ENCODE data around the gene TAGAP.
"Not testable (repeated sequence)": the region's sequence is repeated elsewhere in the genome, so short reads cannot be mapped to it uniquely, and the experiment has no call there.

Gene TAGAP

DNA sequence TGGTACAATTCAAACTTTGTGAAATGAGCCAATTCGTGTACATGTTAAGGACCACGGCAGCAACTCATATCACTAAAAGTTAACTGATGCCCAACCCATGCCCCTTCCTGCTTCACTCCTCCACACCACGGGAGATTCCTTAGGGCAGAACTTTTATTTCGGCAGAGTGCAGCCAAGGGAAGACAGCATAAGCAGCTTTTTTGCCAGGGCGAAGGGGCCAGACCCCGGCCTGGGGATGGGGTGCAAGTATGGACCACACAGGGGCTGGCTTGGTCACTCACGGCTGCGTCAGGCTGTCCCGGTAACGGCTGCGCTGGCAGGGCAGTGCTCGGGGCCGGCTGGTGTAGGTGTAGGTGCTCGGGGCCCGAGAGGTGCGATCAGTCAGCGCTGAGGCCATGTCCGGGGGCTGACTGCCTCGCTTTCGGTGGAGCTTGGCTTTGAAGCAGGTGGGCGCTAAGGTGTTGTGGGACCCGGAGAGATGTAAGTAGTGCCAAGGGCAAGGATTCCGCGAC lies 45.6 kb downstream of the TAGAP start:
- DNase-seq (ENCODE audit: extremely low read depth, low read depth) = no peak

DNA sequence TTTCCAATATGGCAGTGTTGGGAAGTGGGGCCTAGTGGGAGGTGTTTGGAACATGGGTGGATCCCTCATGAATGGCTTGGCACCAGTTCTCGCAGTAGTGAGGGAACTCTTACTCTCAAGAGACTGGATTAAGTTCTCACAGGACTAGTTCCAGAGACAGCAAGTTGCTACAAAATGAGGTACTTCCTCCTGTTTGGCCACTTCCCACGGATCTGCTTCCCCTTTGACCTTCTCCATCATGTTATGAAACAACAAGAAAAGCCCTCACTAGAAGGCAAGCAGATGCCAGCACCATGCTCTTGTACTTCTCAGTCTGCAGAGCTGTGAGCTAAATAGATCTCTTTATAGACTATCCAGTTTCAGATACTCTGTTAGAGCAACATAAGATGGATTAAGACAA lies 47.9 kb downstream of the TAGAP start:
- TF ChIP-seq, protein P1, sequence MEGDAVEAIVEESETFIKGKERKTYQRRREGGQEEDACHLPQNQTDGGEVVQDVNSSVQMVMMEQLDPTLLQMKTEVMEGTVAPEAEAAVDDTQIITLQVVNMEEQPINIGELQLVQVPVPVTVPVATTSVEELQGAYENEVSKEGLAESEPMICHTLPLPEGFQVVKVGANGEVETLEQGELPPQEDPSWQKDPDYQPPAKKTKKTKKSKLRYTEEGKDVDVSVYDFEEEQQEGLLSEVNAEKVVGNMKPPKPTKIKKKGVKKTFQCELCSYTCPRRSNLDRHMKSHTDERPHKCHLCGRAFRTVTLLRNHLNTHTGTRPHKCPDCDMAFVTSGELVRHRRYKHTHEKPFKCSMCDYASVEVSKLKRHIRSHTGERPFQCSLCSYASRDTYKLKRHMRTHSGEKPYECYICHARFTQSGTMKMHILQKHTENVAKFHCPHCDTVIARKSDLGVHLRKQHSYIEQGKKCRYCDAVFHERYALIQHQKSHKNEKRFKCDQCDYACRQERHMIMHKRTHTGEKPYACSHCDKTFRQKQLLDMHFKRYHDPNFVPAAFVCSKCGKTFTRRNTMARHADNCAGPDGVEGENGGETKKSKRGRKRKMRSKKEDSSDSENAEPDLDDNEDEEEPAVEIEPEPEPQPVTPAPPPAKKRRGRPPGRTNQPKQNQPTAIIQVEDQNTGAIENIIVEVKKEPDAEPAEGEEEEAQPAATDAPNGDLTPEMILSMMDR (IDR thresholded peaks at IDR 0.05; ENCODE audit: low read depth, low read length) = no peak
- DNase-seq (ENCODE audit: extremely low read depth, low read depth) = no peak

More for the DNA sequence above, 45.6 kb downstream of the TAGAP start:
- TF ChIP-seq, protein P1 (IDR thresholded peaks at IDR 0.05; ENCODE audit: low read depth, low read length) = no peak

DNA sequence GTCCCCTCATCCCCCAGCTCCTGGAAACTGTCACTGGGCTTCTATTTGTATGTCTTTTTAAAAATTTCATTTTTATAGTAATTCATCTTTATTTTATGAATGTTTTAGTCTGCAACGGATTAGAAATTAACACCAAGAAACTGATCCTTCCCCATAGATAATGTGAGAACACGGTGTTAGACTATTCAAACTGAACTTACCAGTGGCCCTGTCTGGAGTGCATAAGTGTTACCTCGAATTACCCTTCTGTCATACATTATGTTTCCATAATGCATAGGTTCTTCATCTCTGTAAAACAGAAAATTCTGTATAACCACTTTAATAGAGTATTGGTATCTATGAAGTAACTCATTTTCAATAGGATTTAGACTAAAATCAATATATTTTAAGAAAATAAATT lies 51.2 kb downstream of the TAGAP start:
- no peak for DNase-seq (ENCODE audit: extremely low read depth, low read depth)
- TF ChIP-seq, protein P1 (IDR thresholded peaks at IDR 0.05; ENCODE audit: low read depth, low read length) = no peak

DNA sequence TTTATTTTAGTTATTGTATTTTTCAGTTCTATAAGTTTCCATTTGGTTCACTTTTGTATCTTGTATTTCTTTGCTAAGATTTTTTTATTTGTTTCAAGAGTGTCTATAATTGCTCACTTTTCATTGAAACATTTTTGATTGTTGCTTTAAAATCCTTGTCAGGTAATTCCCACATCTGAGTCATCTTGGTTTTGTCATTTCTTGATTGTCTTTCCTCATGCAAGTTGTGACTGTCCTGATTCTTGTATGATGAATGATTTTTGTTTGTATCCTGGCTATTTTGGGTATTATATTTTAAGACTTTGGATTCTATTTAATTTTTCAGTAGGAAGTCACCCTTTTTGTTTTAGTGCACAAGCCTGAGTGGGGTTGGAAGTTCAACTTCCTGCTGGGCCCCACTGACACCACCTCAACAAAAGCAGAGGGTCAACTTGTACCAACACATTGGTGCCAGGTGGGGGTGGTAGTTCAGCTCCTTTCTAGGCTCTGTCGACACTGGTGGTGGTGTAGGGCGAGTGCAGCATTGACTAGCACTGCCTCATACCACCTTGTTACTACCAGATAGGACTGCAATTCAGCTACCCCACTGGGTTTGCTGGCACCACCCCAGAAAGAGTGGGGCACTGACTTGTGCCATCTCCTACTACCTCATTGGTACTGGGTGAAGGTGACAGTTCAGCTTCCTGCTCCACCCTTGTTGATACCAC lies 53.6 kb downstream of the TAGAP start:
- TF ChIP-seq, protein P1 (IDR thresholded peaks at IDR 0.05; ENCODE audit: low read depth, low read length) = no peak
- DNase-seq (ENCODE audit: extremely low read depth, low read depth) = no peak

DNA sequence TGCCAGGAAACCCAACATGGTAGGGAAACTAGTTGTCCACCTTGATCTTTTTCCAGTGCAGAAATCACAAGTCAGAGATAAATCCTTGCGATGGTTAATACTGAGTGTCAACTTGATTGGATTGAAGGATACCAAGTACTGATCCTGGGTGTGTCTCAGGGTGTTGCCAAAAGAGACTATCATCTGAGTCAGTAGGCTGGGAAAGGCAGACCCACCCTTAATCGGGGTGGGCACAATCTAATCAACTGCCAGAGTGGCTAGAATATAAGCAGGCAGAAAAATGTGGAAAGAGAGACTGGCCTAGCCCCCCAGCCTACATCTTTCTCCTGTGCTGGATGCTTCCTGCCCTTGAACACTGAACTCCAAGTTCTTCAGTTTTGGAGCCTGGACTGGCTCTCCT lies 55.1 kb downstream of the TAGAP start:
- DNase-seq (ENCODE audit: extremely low read depth, low read depth) = not testable (repeated sequence)

DNA sequence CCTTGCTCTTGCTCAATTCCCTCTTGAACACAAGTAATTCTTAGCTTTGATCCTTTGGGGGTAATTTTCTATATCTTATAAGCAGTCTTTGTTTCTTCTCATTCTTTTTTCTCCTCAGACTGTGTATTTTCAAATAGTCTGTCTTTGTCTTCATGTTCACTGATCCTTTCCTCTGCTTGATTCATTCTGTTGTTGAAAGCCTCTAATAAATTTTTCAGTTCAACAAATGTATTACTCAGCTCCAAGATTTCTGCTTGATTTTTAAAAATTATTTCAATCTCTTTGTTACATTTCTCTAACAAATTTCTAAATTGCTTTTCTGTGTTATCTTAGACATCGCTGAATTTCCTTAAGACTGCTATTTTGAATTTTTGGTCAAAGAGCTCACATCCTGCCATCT lies 56.3 kb downstream of the TAGAP start:
- no peak for DNase-seq (ENCODE audit: extremely low read depth, low read depth)
- TF ChIP-seq, protein P1 (IDR thresholded peaks at IDR 0.05; ENCODE audit: low read depth, low read length) = no peak

DNA sequence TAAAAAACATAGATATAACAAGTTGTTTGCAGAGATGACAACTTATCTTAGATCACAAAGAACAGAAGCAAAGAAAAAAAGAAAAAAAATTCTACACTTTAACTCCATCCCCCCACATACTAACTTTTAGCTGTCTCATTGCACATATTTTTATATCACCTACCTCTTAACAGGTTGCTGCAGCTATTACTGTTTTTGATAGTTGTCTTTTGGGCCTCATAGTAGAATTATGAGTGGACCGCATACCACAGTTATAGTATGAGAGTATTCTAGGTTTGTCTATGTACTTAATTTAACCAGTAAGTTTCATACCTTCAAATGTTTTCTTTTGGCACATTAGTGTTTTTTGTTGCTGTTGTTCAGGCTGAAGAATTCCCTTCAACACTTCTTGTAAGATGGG lies 57.1 kb downstream of the TAGAP start:
- DNase-seq (ENCODE audit: extremely low read depth, low read depth) = no peak
- TF ChIP-seq, protein P1 (IDR thresholded peaks at IDR 0.05; ENCODE audit: low read depth, low read length) = no peak

Measured in AG09319 (cell line).